ENCODE measurements around the gene SLC16A4. TPM values are rescaled to one million over a fixed set of nuclear protein-coding genes. Genes with fewer than 3 reads are reported as not detected.

The SLC16A4 gene
- total RNA-seq, 1 donor = 76.0 TPM

DNA sequence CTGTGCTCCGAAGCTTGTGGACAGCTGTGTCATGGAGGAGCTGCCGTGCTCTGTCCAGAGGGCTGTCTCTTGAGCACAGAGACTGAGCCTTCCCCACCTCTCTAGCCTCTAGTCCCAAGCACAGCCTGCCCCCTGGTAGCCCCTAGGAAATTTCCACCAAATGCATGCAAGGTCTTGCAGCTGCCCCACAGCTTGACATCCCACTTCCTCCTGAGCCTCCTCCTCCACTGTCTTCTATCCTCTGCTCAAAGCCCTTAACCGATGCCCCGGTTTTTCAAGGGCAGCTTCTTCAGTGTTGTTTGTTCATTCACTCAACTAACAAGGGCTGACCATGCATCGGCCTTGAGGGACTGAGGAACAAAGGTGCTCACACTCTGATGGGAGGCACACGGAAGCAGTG, 39.5 kb upstream of the SLC16A4 start:
- Histone ChIP-seq H3K27ac (ENCODE audit: low read depth, low read length) (no peak overlapping the region), H3K4me2 (ENCODE audit: insufficient read depth, low read length) (no peak overlapping the region), H3K27me3 (ENCODE audit: insufficient read depth, low read length) (peaks cover 21% of the 10 kb centered on the region), H3K79me2 (ENCODE audit: insufficient read depth, low read length) (no peaks in the 10 kb centered on the region), H2AFZ (ENCODE audit: low read length) (no peak overlapping the region), H3K4me1 (ENCODE audit: insufficient read depth, low read length) (no peaks in the 10 kb centered on the region), H4K20me1 (ENCODE audit: insufficient read depth, low read length) (no peaks in the 10 kb centered on the region), H3K36me3 (ENCODE audit: insufficient read depth, low read length) (no peaks in the 10 kb centered on the region), H3K4me3 (ENCODE audit: insufficient read depth, low read length) (no peak overlapping the region), H3K9me3 (ENCODE audit: low read depth, low read length) (no peaks in the 10 kb centered on the region)
- DNase-seq (ENCODE audit: insufficient read length, low spot score, missing footprints) = no peak
- TF ChIP-seq, protein P1, sequence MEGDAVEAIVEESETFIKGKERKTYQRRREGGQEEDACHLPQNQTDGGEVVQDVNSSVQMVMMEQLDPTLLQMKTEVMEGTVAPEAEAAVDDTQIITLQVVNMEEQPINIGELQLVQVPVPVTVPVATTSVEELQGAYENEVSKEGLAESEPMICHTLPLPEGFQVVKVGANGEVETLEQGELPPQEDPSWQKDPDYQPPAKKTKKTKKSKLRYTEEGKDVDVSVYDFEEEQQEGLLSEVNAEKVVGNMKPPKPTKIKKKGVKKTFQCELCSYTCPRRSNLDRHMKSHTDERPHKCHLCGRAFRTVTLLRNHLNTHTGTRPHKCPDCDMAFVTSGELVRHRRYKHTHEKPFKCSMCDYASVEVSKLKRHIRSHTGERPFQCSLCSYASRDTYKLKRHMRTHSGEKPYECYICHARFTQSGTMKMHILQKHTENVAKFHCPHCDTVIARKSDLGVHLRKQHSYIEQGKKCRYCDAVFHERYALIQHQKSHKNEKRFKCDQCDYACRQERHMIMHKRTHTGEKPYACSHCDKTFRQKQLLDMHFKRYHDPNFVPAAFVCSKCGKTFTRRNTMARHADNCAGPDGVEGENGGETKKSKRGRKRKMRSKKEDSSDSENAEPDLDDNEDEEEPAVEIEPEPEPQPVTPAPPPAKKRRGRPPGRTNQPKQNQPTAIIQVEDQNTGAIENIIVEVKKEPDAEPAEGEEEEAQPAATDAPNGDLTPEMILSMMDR (IDR thresholded peaks at IDR 0.05; ENCODE audit: extremely low read depth, low read depth, low read length) = no peak

DNA sequence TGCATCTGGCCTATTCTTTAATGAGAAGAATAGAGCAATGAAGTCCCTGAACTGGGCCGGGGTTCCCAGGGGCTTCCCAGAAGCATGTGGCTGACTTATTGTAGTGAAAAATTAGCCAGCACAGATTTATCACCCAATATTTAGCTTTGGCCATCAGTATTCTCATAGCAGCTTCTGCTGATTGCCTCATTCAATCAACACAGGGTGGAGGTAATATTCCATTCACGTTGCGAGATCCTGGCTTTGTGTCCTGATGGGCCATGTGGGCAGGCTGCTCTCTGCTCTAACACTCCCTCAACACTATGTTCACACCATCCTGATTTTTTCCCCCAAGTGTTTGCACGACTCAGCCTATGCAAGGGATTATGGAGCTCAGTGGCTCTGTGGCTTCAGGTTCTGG, 38.1 kb upstream of the SLC16A4 start:
- no peak for DNase-seq (ENCODE audit: insufficient read length, low spot score, missing footprints)
- H3K27me3 ChIP-seq (ENCODE audit: insufficient read depth, low read length) = peaks cover 23% of the 10 kb centered on the region
- H3K9me3 ChIP-seq (ENCODE audit: low read depth, low read length) = no peaks in the 10 kb centered on the region
- no peaks in the 10 kb centered on the region for H3K4me1 ChIP-seq (ENCODE audit: insufficient read depth, low read length)
- H3K79me2 ChIP-seq (ENCODE audit: insufficient read depth, low read length) = no peaks in the 10 kb centered on the region
- TF ChIP-seq, protein P1 (IDR thresholded peaks at IDR 0.05; ENCODE audit: extremely low read depth, low read depth, low read length) = no peak
- H3K4me3 ChIP-seq (ENCODE audit: insufficient read depth, low read length) = no peak overlapping the region
- H3K27ac ChIP-seq (ENCODE audit: low read depth, low read length) = no peak overlapping the region
- no peak overlapping the region for H3K4me2 ChIP-seq (ENCODE audit: insufficient read depth, low read length)
- H2AFZ ChIP-seq (ENCODE audit: low read length) = no peak overlapping the region
- no peaks in the 10 kb centered on the region for H3K36me3 ChIP-seq (ENCODE audit: insufficient read depth, low read length)
- H4K20me1 ChIP-seq (ENCODE audit: insufficient read depth, low read length) = no peaks in the 10 kb centered on the region

DNA sequence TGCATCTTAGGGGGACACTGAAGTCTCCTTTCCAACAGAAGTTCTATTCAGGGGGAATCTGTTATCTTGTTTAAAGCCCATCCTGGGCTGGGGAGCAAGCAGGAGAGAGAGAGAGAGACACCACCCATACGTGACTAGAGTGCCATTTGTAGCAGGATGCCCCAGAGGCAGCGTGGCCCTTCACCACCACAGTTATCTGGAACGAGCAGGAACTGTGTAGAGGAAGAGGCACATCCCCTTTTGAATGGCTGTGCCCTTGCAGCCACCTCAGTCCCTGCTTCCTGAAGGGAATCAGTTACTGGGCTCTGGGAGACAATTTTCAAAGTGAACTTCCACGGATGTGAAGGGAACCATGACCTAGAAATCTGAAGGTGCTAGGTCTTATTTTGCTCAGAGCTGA, 36.0 kb upstream of the SLC16A4 start:
- H3K27me3 ChIP-seq (ENCODE audit: insufficient read depth, low read length) = peaks cover 23% of the 10 kb centered on the region
- no peak overlapping the region for H3K4me3 ChIP-seq (ENCODE audit: insufficient read depth, low read length)
- no peaks in the 10 kb centered on the region for H3K9me3 ChIP-seq (ENCODE audit: low read depth, low read length)
- H4K20me1 ChIP-seq (ENCODE audit: insufficient read depth, low read length) = no peaks in the 10 kb centered on the region
- H2AFZ ChIP-seq (ENCODE audit: low read length) = no peak overlapping the region
- H3K4me2 ChIP-seq (ENCODE audit: insufficient read depth, low read length) = no peak overlapping the region
- H3K27ac ChIP-seq (ENCODE audit: low read depth, low read length) = no peak overlapping the region
- H3K36me3 ChIP-seq (ENCODE audit: insufficient read depth, low read length) = no peaks in the 10 kb centered on the region
- no peak for DNase-seq (ENCODE audit: insufficient read length, low spot score, missing footprints)
- no peaks in the 10 kb centered on the region for H3K4me1 ChIP-seq (ENCODE audit: insufficient read depth, low read length)
- no peaks in the 10 kb centered on the region for H3K79me2 ChIP-seq (ENCODE audit: insufficient read depth, low read length)
- TF ChIP-seq, protein P1 (IDR thresholded peaks at IDR 0.05; ENCODE audit: extremely low read depth, low read depth, low read length) = no peak

DNA sequence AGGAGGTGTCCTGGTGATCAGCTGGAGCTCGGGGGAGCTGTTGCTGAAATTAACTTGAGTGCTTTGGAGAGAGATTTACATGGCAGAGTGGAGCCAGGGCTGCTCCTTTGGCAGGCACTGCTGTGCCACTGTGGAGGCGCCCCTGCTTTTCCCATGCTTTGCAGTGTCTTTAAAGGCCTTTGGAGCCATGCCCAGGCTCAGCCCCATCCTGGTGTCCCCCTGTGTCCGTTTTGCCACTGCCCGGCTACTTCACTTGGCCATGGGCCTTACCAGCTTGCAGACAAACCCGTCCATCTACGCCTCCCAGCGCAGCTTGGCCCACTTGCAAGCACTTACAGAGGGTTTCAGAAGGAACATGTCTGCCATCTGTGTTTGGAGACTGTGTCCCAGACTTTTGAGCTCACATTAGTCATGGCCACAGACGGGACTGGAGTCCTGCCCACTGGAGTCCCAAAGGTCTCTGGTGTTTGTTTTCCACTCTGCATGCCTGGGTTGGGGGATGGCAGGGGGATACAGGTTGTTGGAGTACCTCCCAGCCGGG, 34.9 kb upstream of the SLC16A4 start:
- Histone ChIP-seq H3K27ac (ENCODE audit: low read depth, low read length) (no peak overlapping the region), H2AFZ (ENCODE audit: low read length) (peak overlapping the region; percentile 68), H3K4me2 (ENCODE audit: insufficient read depth, low read length) (no peak overlapping the region), H3K9me3 (ENCODE audit: low read depth, low read length) (no peaks in the 10 kb centered on the region), H3K36me3 (ENCODE audit: insufficient read depth, low read length) (no peaks in the 10 kb centered on the region), H3K27me3 (ENCODE audit: insufficient read depth, low read length) (peaks cover 16% of the 10 kb centered on the region), H3K4me1 (ENCODE audit: insufficient read depth, low read length) (no peaks in the 10 kb centered on the region), H4K20me1 (ENCODE audit: insufficient read depth, low read length) (no peaks in the 10 kb centered on the region), H3K79me2 (ENCODE audit: insufficient read depth, low read length) (no peaks in the 10 kb centered on the region), H3K4me3 (ENCODE audit: insufficient read depth, low read length) (no peak overlapping the region)
- TF ChIP-seq, protein P1 (IDR thresholded peaks at IDR 0.05; ENCODE audit: extremely low read depth, low read depth, low read length) = no peak
- DNase-seq (ENCODE audit: insufficient read length, low spot score, missing footprints) = no peak
